Activated T-helper 9 cell treated with anti-CD3 and anti-CD28 coated beads, Interleukin-2, amount 50 U/mL, for 16 hours (primary cell): ENCODE data around the gene RAD51B.

ENCODE experiments used
- DNase-seq: peaks from one replicate; pipeline ENCODE4 v3.0.0-alpha.2; 2020; ENCODE audit warnings: low read depth

The RAD51B gene

GRCh38 chr14:68727315-68728047, 907.9 kb downstream of the RAD51B start:
- DNase-seq = no peak

- DNase-seq = no peak
Observed at GRCh38 chr14:68728342-68729106, 908.9 kb downstream of the RAD51B start.

GRCh38 chr14:68729556-68729955, 910.0 kb downstream of the RAD51B start:
- DNase-seq = no peak

GRCh38 chr14:68730348-68730747, 910.8 kb downstream of the RAD51B start:
- DNase-seq = no peak

- no peak for DNase-seq
Observed at GRCh38 chr14:68730811-68731425, 911.3 kb downstream of the RAD51B start.

GRCh38 chr14:68733086-68733914, 913.7 kb downstream of the RAD51B start:
- no peak for DNase-seq

- DNase-seq = peak; percentile 15
Observed at GRCh38 chr14:68734231-68734732, 914.7 kb downstream of the RAD51B start.

GRCh38 chr14:68735856-68736255, 916.3 kb downstream of the RAD51B start:
- DNase-seq = no peak

- no peak for DNase-seq
Observed at GRCh38 chr14:68736471-68736871, 916.9 kb downstream of the RAD51B start.

- DNase-seq = no peak
Observed at GRCh38 chr14:68737086-68737485, 917.5 kb downstream of the RAD51B start.

- DNase-seq = no peak
Observed at GRCh38 chr14:68738559-68738958, 919.0 kb downstream of the RAD51B start.

GRCh38 chr14:68739701-68740100, 920.1 kb downstream of the RAD51B start:
- no peak for DNase-seq

GRCh38 chr14:68740788-68741476, 921.4 kb downstream of the RAD51B start:
- no peak for DNase-seq

GRCh38 chr14:68741477-68741791, 921.9 kb downstream of the RAD51B start:
- DNase-seq = no peak

- DNase-seq = no peak
Observed at GRCh38 chr14:68741839-68742470, 922.4 kb downstream of the RAD51B start.

GRCh38 chr14:68744613-68745012, 925.0 kb downstream of the RAD51B start:
- no peak for DNase-seq

GRCh38 chr14:68747393-68747792, 927.8 kb downstream of the RAD51B start:
- DNase-seq = no peak

- DNase-seq = no peak
Observed at GRCh38 chr14:68748260-68748659, 928.7 kb downstream of the RAD51B start.

- DNase-seq = no peak
Observed at GRCh38 chr14:68748691-68749090, 929.1 kb downstream of the RAD51B start.

GRCh38 chr14:68749487-68750475, 930.2 kb downstream of the RAD51B start:
- no peak for DNase-seq
